ENCODE measurements around the gene GRIN2A.

GRIN2A gene

DNA sequence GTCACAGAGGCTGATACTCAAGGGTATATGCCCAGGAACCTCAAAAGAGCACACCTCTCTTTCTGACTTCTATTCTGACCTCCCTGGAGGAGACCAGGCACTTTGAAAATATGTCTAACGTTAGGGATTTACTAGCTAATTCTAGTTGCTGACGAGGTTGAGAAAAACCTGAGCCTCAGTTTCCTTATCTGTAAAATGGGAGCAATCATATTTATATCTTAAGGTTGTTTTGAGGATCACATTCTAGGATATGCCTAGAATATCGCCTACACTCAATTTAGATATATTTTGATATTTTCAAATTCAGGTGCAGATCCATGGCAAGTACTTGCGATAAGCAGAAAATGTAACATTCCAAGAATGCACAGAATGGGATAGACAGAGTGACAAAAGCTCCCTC, 425.8 kb downstream of the GRIN2A start:
- no peaks in the 10 kb centered on the region for H3K27me3 ChIP-seq (replicated peaks; ENCODE audit: insufficient read depth, low read length)
- no peaks in the 10 kb centered on the region for H3K4me1 ChIP-seq (ENCODE audit: low read length)
- no peaks in the 10 kb centered on the region for H3K79me2 ChIP-seq (ENCODE audit: low read length)
- H3F3A ChIP-seq (ENCODE audit: insufficient read depth, low read length): no peaks in the 10 kb centered on the region
- no peak overlapping the region for H3K4me2 ChIP-seq (ENCODE audit: low read depth, low read length)
- no peak overlapping the region for H3K27ac ChIP-seq (ENCODE audit: low read length)
- H3K36me3 ChIP-seq (replicated peaks; ENCODE audit: insufficient read depth, low read length): no peaks in the 10 kb centered on the region
- no peak overlapping the region for H3K9ac ChIP-seq (ENCODE audit: low read length)
- H3K9me3 ChIP-seq (replicated peaks; ENCODE audit: insufficient read depth, low read length): no peaks in the 10 kb centered on the region
- TF ChIP-seq, protein P1, sequence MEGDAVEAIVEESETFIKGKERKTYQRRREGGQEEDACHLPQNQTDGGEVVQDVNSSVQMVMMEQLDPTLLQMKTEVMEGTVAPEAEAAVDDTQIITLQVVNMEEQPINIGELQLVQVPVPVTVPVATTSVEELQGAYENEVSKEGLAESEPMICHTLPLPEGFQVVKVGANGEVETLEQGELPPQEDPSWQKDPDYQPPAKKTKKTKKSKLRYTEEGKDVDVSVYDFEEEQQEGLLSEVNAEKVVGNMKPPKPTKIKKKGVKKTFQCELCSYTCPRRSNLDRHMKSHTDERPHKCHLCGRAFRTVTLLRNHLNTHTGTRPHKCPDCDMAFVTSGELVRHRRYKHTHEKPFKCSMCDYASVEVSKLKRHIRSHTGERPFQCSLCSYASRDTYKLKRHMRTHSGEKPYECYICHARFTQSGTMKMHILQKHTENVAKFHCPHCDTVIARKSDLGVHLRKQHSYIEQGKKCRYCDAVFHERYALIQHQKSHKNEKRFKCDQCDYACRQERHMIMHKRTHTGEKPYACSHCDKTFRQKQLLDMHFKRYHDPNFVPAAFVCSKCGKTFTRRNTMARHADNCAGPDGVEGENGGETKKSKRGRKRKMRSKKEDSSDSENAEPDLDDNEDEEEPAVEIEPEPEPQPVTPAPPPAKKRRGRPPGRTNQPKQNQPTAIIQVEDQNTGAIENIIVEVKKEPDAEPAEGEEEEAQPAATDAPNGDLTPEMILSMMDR (IDR thresholded peaks at IDR 0.05; ENCODE audit: low read length): no peak
- no peak for TF ChIP-seq EZH2 (optimal IDR thresholded peaks at IDR 0.05; ENCODE audit: low read depth, low read length)
- TF ChIP-seq EZH2phosphoT487 (IDR thresholded peaks at IDR 0.05; ENCODE audit: low read length): no peak
- H2AFZ ChIP-seq (ENCODE audit: low read length): no peak overlapping the region
- H4K20me1 ChIP-seq (ENCODE audit: insufficient read depth, low read length): no peaks in the 10 kb centered on the region
- no peaks in the 10 kb centered on the region for H3K9me2 ChIP-seq (replicated peaks; ENCODE audit: insufficient read depth, low read length)
- H3K4me3 ChIP-seq (ENCODE audit: low read length): no peak overlapping the region
- no peak for DNase-seq

GRCh38 chr16:9755081-9755480, 427.1 kb downstream of the GRIN2A start:
- no peak overlapping the region for H3K4me2 ChIP-seq (ENCODE audit: low read depth, low read length)
- H2AFZ ChIP-seq (ENCODE audit: low read length): no peak overlapping the region
- no peaks in the 10 kb centered on the region for H3K9me3 ChIP-seq (replicated peaks; ENCODE audit: insufficient read depth, low read length)
- H3K9ac ChIP-seq (ENCODE audit: low read length): no peak overlapping the region
- H3K79me2 ChIP-seq (ENCODE audit: low read length): no peaks in the 10 kb centered on the region
- H3F3A ChIP-seq (ENCODE audit: insufficient read depth, low read length): no peaks in the 10 kb centered on the region
- no peak for DNase-seq
- H3K4me3 ChIP-seq (ENCODE audit: low read length): no peak overlapping the region
- no peaks in the 10 kb centered on the region for H4K20me1 ChIP-seq (ENCODE audit: insufficient read depth, low read length)
- no peaks in the 10 kb centered on the region for H3K9me2 ChIP-seq (replicated peaks; ENCODE audit: insufficient read depth, low read length)
- H3K4me1 ChIP-seq (ENCODE audit: low read length): no peaks in the 10 kb centered on the region
- H3K27me3 ChIP-seq (replicated peaks; ENCODE audit: insufficient read depth, low read length): no peaks in the 10 kb centered on the region
- H3K36me3 ChIP-seq (replicated peaks; ENCODE audit: insufficient read depth, low read length): no peaks in the 10 kb centered on the region
- TF ChIP-seq EZH2 (optimal IDR thresholded peaks at IDR 0.05; ENCODE audit: low read depth, low read length): no peak
- TF ChIP-seq, protein P1 (IDR thresholded peaks at IDR 0.05; ENCODE audit: low read length): no peak
- TF ChIP-seq EZH2phosphoT487 (IDR thresholded peaks at IDR 0.05; ENCODE audit: low read length): no peak
- no peak overlapping the region for H3K27ac ChIP-seq (ENCODE audit: low read length)

DNA sequence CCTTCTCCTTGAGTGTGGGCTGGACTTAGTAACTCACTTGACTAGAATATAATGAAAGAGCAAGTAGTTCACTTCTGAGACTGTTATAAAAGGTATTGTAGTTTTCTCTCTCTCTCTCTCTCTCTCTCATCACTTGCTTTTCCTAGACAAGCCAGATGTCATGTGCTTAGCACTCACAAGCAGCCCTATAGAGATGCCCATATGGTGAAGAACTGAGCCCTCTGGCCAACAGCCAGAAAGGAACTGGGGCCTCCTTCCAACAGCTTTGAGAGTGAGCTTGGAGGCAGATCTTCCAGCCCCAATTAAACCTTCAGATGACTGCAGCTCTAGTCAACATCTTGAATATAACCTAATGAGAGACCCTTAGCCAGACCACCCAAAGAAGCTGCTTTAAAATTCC, 440.5 kb downstream of the GRIN2A start:
- Histone ChIP-seq H3K79me2 (ENCODE audit: low read length) (no peaks in the 10 kb centered on the region), H3K27ac (ENCODE audit: low read length) (no peak overlapping the region), H3K9me3 (replicated peaks; ENCODE audit: insufficient read depth, low read length) (no peaks in the 10 kb centered on the region), H3K9ac (ENCODE audit: low read length) (no peak overlapping the region), H2AFZ (ENCODE audit: low read length) (no peak overlapping the region), H3K36me3 (replicated peaks; ENCODE audit: insufficient read depth, low read length) (no peaks in the 10 kb centered on the region), H3K9me2 (replicated peaks; ENCODE audit: insufficient read depth, low read length) (no peaks in the 10 kb centered on the region), H3K4me3 (ENCODE audit: low read length) (no peak overlapping the region), H3K27me3 (replicated peaks; ENCODE audit: insufficient read depth, low read length) (no peaks in the 10 kb centered on the region), H3K4me2 (ENCODE audit: low read depth, low read length) (no peak overlapping the region), H3F3A (ENCODE audit: insufficient read depth, low read length) (no peaks in the 10 kb centered on the region), H4K20me1 (ENCODE audit: insufficient read depth, low read length) (no peaks in the 10 kb centered on the region), H3K4me1 (ENCODE audit: low read length) (no peaks in the 10 kb centered on the region)
- no peak for TF ChIP-seq EZH2 (optimal IDR thresholded peaks at IDR 0.05; ENCODE audit: low read depth, low read length)
- no peak for TF ChIP-seq EZH2phosphoT487 (IDR thresholded peaks at IDR 0.05; ENCODE audit: low read length)
- TF ChIP-seq, protein P1 (IDR thresholded peaks at IDR 0.05; ENCODE audit: low read length): no peak
- DNase-seq: no peak
